Cardiac fibroblast (primary cell): ENCODE measurements around the gene RBL1.
"Not testable (repeated sequence)": the region's sequence is repeated elsewhere in the genome, so short reads cannot be mapped to it uniquely, and the experiment has no call there.

Experiments used
- DNase-seq, 2 donors: peaks; one replicate each; pipeline versions ENCODE4 v3.0.0 to v3.0.0-alpha.2; 2010; ENCODE audit warnings: low read depth in 2 of 2
- H3K4me3 ChIP-seq, 2 donors: replicated peaks in 1 of 2; 1 replicate in 1 of 2; 2 replicates in 1 of 2; pipeline ENCODE4 v1.5.1; 2011; ENCODE audit warnings: low read depth in 2 of 2, low read length in 2 of 2, mild to moderate bottlenecking in 2 of 2, moderate library complexity in 1 of 2
- CTCF ChIP-seq: IDR thresholded peaks from one replicate; pipeline ENCODE4 v1.5.1; 2011; ENCODE audit warnings: low read depth, mild to moderate bottlenecking, low read length, inconsistent platforms

The RBL1 gene

GRCh38 chr20:37007898-37008649, 87.7 kb downstream of the RBL1 start:
- peak; percentile 49 to 61 for DNase-seq
- peak; percentile 9 for TF ChIP-seq CTCF
- no peak overlapping the region for H3K4me3 ChIP-seq

- DNase-seq, H3K4me3 ChIP-seq: not testable (repeated sequence)
Measured at GRCh38 chr20:37005062-37005942, 90.5 kb downstream of the RBL1 start.

- H3K4me3 ChIP-seq, DNase-seq: not testable (repeated sequence)
Measured at GRCh38 chr20:37001634-37002033, 94.2 kb downstream of the RBL1 start.

- DNase-seq, H3K4me3 ChIP-seq: not testable (repeated sequence)
Measured at GRCh38 chr20:37000171-37000570, 95.6 kb downstream of the RBL1 start.

GRCh38 chr20:36998652-36999051, 97.1 kb downstream of the RBL1 start:
- no peak overlapping the region for H3K4me3 ChIP-seq
- DNase-seq, result no peak

GRCh38 chr20:36997121-36997520, 98.7 kb downstream of the RBL1 start:
- TF ChIP-seq CTCF, result no peak
- no peak overlapping the region for H3K4me3 ChIP-seq
- DNase-seq, result no peak

More at GRCh38 chr20:36998652-36999051, 97.1 kb downstream of the RBL1 start:
- TF ChIP-seq CTCF, result no peak

GRCh38 chr20:36994221-36994620, 101.6 kb downstream of the RBL1 start:
- H3K4me3 ChIP-seq, DNase-seq: not testable (repeated sequence)

GRCh38 chr20:36992802-36993334, 102.9 kb downstream of the RBL1 start:
- DNase-seq, result no peak
- H3K4me3 ChIP-seq, result no peak overlapping the region
- TF ChIP-seq CTCF, result no peak
